Neuronal stem cell (in vitro differentiated cells): ENCODE measurements around the gene SPATA46.

Source experiments
- DNase-seq: peaks from one replicate; pipeline ENCODE4 v3.0.0-alpha.2; 2013; ENCODE audit warnings: low spot score
- H2AFZ ChIP-seq: one replicate; pipeline ENCODE4 v1.6.1; 2013; ENCODE audit warnings: mild to moderate bottlenecking, low read length, inconsistent platforms
- H2AK5ac ChIP-seq: 2 replicates; pipeline ENCODE4 v1.6.1; 2013; ENCODE audit warnings: low read depth, mild to moderate bottlenecking, inconsistent platforms, low read length, moderate library complexity, mixed read lengths
- H2BK120ac ChIP-seq: 2 replicates; pipeline ENCODE4 v1.6.1; 2013; ENCODE audit warnings: low read depth, mild to moderate bottlenecking, inconsistent platforms, low read length, moderate library complexity, mixed read lengths
- H2BK12ac ChIP-seq: one replicate; pipeline ENCODE4 v1.6.1; 2013; ENCODE audit warnings: low read length, inconsistent platforms
- H2BK15ac ChIP-seq: 2 replicates; pipeline ENCODE4 v1.6.1; 2013; ENCODE audit warnings: mild to moderate bottlenecking, low read length, inconsistent platforms, mixed read lengths
- H2BK5ac ChIP-seq: one replicate; pipeline ENCODE4 v1.6.1; 2013; ENCODE audit warnings: inconsistent platforms, mild to moderate bottlenecking, low read length, moderate library complexity
- H3K14ac ChIP-seq: one replicate; pipeline ENCODE4 v1.6.1; 2013; ENCODE audit warnings: low read length, inconsistent platforms
- H3K18ac ChIP-seq: 2 replicates; pipeline ENCODE4 v1.6.1; 2013; ENCODE audit warnings: low read length, inconsistent platforms
- H3K23ac ChIP-seq: 2 replicates; pipeline ENCODE4 v1.6.1; 2013; ENCODE audit warnings: low read depth, mild to moderate bottlenecking, mixed read lengths, low read length, inconsistent platforms; ENCODE audit not compliant: poor library complexity
- H3K27ac ChIP-seq: replicated peaks from 3 replicates; pipeline ENCODE4 v1.5.1; 2013; ENCODE audit warnings: low read length, inconsistent platforms
- H3K27me3 ChIP-seq, 3 experiments: 2 replicates each; pipeline ENCODE4 v1.6.1; 2013; ENCODE audit warnings: low read length in 3 of 3, mild to moderate bottlenecking in 2 of 3, inconsistent platforms in 1 of 3, low read depth in 1 of 3, mixed read lengths in 1 of 3, moderate library complexity in 1 of 3; ENCODE audit not compliant: control insufficient read depth in 3 of 3, insufficient read depth in 3 of 3
- H3K36me3 ChIP-seq, 2 donors: replicated peaks in 1 of 2; 2 replicates each; pipeline ENCODE4 v1.6.1; 2013; ENCODE audit warnings: low read length in 2 of 2; ENCODE audit not compliant: control insufficient read depth in 2 of 2, insufficient read depth in 2 of 2
- H3K4ac ChIP-seq: 2 replicates; pipeline ENCODE4 v1.6.1; 2013; ENCODE audit warnings: inconsistent platforms, mild to moderate bottlenecking, low read length, moderate library complexity
- H3K4me1 ChIP-seq, 2 donors: 1 replicate in 1 of 2; 2 replicates in 1 of 2; pipeline ENCODE4 v1.6.1; 2013; ENCODE audit warnings: low read length in 2 of 2, low read depth in 1 of 2; ENCODE audit not compliant: control insufficient read depth in 2 of 2, insufficient read depth in 1 of 2
- H3K4me2 ChIP-seq: one replicate; pipeline ENCODE4 v1.6.1; 2013; ENCODE audit warnings: mild to moderate bottlenecking, low read length, inconsistent platforms; ENCODE audit not compliant: insufficient read depth, poor library complexity, severe bottlenecking
- H3K4me3 ChIP-seq, 2 donors: 2 replicates each; pipeline ENCODE4 v1.5.1; 2013; ENCODE audit warnings: low read length in 2 of 2, mild to moderate bottlenecking in 2 of 2, inconsistent platforms in 1 of 2, moderate library complexity in 1 of 2
- H3K79me1 ChIP-seq: one replicate; pipeline ENCODE4 v1.6.1; 2013; ENCODE audit warnings: low read depth, mild to moderate bottlenecking, inconsistent platforms, low read length, moderate library complexity
- H3K9ac ChIP-seq: one replicate; pipeline ENCODE4 v1.6.1; 2013; ENCODE audit warnings: mild to moderate bottlenecking, low read depth, low read length, inconsistent platforms; ENCODE audit not compliant: poor library complexity
- H3K9me3 ChIP-seq, 2 donors: replicated peaks in 1 of 2; 2 replicates each; pipeline versions ENCODE3 to v1.6.1; 2013; ENCODE audit warnings: low read length in 2 of 2, mild to moderate bottlenecking in 2 of 2, inconsistent platforms in 1 of 2, low read depth in 1 of 2, mixed read lengths in 1 of 2, moderate library complexity in 1 of 2; ENCODE audit not compliant: control insufficient read depth in 2 of 2, insufficient read depth in 1 of 2
- H4K8ac ChIP-seq: one replicate; pipeline ENCODE4 v1.6.1; 2013; ENCODE audit warnings: low read depth, mild to moderate bottlenecking, inconsistent platforms, low read length, moderate library complexity
- H4K91ac ChIP-seq: one replicate; pipeline ENCODE4 v1.6.1; 2013; ENCODE audit warnings: low read length, low read depth, mild to moderate bottlenecking, inconsistent platforms; ENCODE audit not compliant: poor library complexity
- WGBS, 2 donors: extraction: QIAGEN DNeasy Blood & Tissue Kit; methylation state at CpG; one replicate each; pipeline ENCODE4 v1.1.7; 2013; ENCODE audit warnings: missing lambda C conversion rate in 2 of 2, mixed read lengths in 1 of 2; ENCODE audit not compliant: insufficient read length in 2 of 2, insufficient replicate concordance in 1 of 2; ENCODE audit errors: extremely low coverage in 2 of 2; 5-methylcytosine and 5-hydroxymethylcytosine counted together

The SPATA46 gene

DNA sequence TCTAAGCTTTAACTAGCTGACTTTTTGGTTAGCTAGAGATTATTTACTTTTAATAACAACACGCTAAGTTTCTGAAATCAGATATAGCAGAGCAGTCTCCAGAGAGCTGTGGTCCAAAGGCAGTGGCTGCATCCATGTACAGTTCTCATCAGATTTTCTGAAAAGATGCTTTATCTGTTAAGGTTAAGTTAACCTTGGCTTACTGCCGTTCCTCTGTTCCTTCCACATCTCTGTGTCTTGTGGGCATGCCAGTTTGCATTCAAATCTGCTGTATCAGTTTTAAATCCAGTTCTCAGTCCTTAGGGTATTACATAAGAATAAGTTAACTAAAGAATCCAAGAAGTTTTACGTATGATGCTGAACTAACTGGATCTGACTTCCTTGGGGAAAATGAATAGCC is 46.8 kb downstream of the SPATA46 start:
- Histone ChIP-seq H4K8ac (no peak overlapping the region), H2BK120ac (no peak overlapping the region), H2AFZ (no peak overlapping the region), H3K4me3 (no peak overlapping the region), H3K4ac (no peak overlapping the region), H3K27me3 (no peaks in the 10 kb centered on the region), H3K27ac (no peak overlapping the region), H3K23ac (no peak overlapping the region), H4K91ac (no peak overlapping the region), H2AK5ac (no peak overlapping the region), H3K4me2 (no peak overlapping the region), H3K18ac (no peak overlapping the region), H3K9me3 (no peaks in the 10 kb centered on the region), H2BK15ac (no peak overlapping the region), H3K36me3 (no peaks in the 10 kb centered on the region), H3K14ac (no peak overlapping the region), H3K9ac (no peak overlapping the region), H3K4me1 (peaks cover 2 to 17% of the 10 kb centered on the region in 2 donors), H2BK12ac (no peak overlapping the region), H3K79me1 (no peaks in the 10 kb centered on the region), H2BK5ac (no peak overlapping the region)
- no peak for DNase-seq
- no CpG with 5 or more reads among the region's 3 CpGs for WGBS, 2 donors

DNA sequence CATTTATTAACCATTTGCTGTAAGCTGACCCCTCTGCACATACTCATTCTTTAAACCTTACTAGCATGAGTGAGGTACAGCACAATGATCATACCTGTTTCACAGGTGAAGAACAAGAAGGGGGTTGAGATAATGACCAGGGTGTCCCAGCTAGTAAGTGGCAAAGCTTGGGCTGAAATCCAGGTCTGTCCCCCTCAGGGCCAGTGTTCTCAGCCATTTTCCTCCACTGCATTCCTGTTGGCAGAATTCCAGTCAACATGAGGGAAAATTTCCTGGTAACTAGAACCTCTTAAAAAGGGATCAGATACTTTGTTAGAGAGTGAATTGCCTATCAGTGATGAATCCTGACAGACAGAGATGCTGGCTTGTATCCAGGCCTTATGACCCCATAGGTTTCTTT is 48.1 kb downstream of the SPATA46 start:
- no peak overlapping the region for H3K4ac ChIP-seq
- no peak overlapping the region for H2BK5ac ChIP-seq
- no peak overlapping the region for H3K4me2 ChIP-seq
- no peak overlapping the region for H3K4me3 ChIP-seq
- H2BK15ac ChIP-seq: no peak overlapping the region
- no peak overlapping the region for H2BK120ac ChIP-seq
- no peaks in the 10 kb centered on the region for H3K79me1 ChIP-seq
- peaks cover 2 to 4% of the 10 kb centered on the region in 2 donors for H3K4me1 ChIP-seq
- H3K9ac ChIP-seq: no peak overlapping the region
- H3K27ac ChIP-seq: no peak overlapping the region
- H2AK5ac ChIP-seq: no peak overlapping the region
- no peak overlapping the region for H2BK12ac ChIP-seq
- no peaks in the 10 kb centered on the region for H3K27me3 ChIP-seq
- no peaks in the 10 kb centered on the region for H3K36me3 ChIP-seq
- no peak overlapping the region for H4K8ac ChIP-seq
- H3K9me3 ChIP-seq: no peaks in the 10 kb centered on the region
- H4K91ac ChIP-seq: no peak overlapping the region
- DNase-seq: no peak
- no peak overlapping the region for H3K18ac ChIP-seq
- H3K23ac ChIP-seq: no peak overlapping the region
- no peak overlapping the region for H2AFZ ChIP-seq
- no peak overlapping the region for H3K14ac ChIP-seq

DNA sequence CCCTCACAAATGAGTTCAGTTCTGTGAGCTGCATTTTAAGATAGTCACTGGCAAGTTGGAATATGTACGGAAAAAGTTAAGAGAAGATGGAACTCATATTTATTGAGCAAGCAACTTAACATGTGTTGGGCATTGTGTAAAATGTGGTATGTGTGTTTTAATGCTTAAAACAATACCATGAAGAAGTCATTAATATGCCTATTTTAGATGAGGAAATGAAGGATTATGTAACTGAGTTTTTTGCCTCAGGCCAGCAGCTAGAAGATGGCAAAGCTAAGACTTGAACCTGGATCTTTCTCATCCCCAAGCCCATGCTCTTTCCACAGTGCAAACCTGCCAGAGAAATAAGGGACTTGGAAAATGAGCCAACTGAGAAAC is 48.9 kb downstream of the SPATA46 start:
- no peaks in the 10 kb centered on the region for H3K36me3 ChIP-seq
- no peak overlapping the region for H3K14ac ChIP-seq
- no peaks in the 10 kb centered on the region for H3K27me3 ChIP-seq
- H2AFZ ChIP-seq: no peak overlapping the region
- no peak overlapping the region for H3K4ac ChIP-seq
- H2BK15ac ChIP-seq: no peak overlapping the region
- no peak overlapping the region for H3K9ac ChIP-seq
- DNase-seq: no peak
- H2BK5ac ChIP-seq: no peak overlapping the region
- peaks cover 0 to 2% of the 10 kb centered on the region in 2 donors for H3K4me1 ChIP-seq
- H3K18ac ChIP-seq: no peak overlapping the region
- H3K23ac ChIP-seq: no peak overlapping the region
- no CpG with 5 or more reads among the region's 1 CpG for WGBS, 2 donors
- H3K79me1 ChIP-seq: no peaks in the 10 kb centered on the region
- H3K4me2 ChIP-seq: no peak overlapping the region
- H3K27ac ChIP-seq: no peak overlapping the region
- H2BK12ac ChIP-seq: no peak overlapping the region
- no peak overlapping the region for H2BK120ac ChIP-seq
- H2AK5ac ChIP-seq: no peak overlapping the region
- H4K8ac ChIP-seq: no peak overlapping the region
- H3K9me3 ChIP-seq: no peaks in the 10 kb centered on the region
- H3K4me3 ChIP-seq: no peak overlapping the region
- H4K91ac ChIP-seq: no peak overlapping the region

DNA sequence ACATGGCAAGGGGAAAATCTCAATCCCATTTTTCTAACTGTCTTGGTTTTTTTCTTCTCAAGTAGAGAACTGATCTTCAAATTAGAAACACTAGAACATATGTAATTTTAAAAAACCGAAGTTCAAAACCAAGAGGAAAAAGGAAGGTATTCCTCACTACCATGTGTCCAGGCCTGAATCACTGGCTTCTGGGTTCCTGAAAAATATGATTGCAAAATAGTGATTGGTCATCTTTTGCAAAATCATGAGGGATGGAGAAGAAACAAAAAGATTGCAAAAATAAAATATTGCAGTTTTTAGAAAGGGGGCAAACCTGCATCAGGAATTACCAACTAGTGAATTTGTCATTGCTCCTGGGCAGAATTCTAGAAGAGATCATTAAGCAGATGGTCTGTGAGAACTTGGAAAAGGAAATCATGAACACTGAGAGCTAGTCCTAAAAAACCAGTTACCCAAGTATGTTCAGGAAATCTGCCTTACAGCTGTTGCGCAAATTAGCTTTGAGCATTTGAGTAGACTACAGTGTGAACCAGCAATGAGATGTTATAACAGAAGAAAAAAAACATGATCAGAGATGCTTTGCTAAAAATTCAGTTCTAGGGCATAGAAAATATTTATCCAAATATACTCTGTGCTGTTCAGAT is 49.4 kb downstream of the SPATA46 start:
- H2BK15ac ChIP-seq: no peak overlapping the region
- no peak overlapping the region for H3K23ac ChIP-seq
- no peak overlapping the region for H3K9ac ChIP-seq
- H2BK5ac ChIP-seq: no peak overlapping the region
- no peak overlapping the region for H3K18ac ChIP-seq
- no peak overlapping the region for H2BK120ac ChIP-seq
- H3K4me3 ChIP-seq: no peak overlapping the region
- no CpG with 5 or more reads among the region's 2 CpGs for WGBS, 2 donors
- no peaks in the 10 kb centered on the region for H3K79me1 ChIP-seq
- no peak for DNase-seq
- no peaks in the 10 kb centered on the region for H3K9me3 ChIP-seq
- H4K8ac ChIP-seq: no peak overlapping the region
- no peak overlapping the region for H3K14ac ChIP-seq
- H3K4me1 ChIP-seq: peaks cover 0 to 2% of the 10 kb centered on the region in 2 donors
- no peaks in the 10 kb centered on the region for H3K36me3 ChIP-seq
- no peak overlapping the region for H2BK12ac ChIP-seq
- H3K4me2 ChIP-seq: no peak overlapping the region
- H3K27ac ChIP-seq: no peak overlapping the region
- H3K27me3 ChIP-seq: no peaks in the 10 kb centered on the region
- H4K91ac ChIP-seq: no peak overlapping the region
- no peak overlapping the region for H2AFZ ChIP-seq
- no peak overlapping the region for H3K4ac ChIP-seq
- no peak overlapping the region for H2AK5ac ChIP-seq
